Activated T-cell treated with anti-CD3 and anti-CD28 coated beads, Interleukin-2, amount 50 U/mL, for 4 hours (primary cell): ENCODE results near the gene ENOX1. TPM values are rescaled to one million over a fixed set of nuclear protein-coding genes. Genes with fewer than 3 reads are reported as not detected.

Source experiments
- ATAC-seq, 2 donors: fragments of 200-7000 bp; cut with Tn5 transposase; one replicate each; pipeline ENCODE4 v1.10.0; 2021
- DNase-seq: peaks from one replicate; pipeline ENCODE4 v3.0.0-alpha.2; 2020
- H3K27me3 Mint-ChIP-seq: one replicate; pipeline ENCODE4 v1.8.0; 2021; ENCODE audit warnings: low read depth, mixed read lengths
- H3K36me3 Mint-ChIP-seq: one replicate; pipeline ENCODE4 v1.8.0; 2022; ENCODE audit warnings: mixed read lengths; ENCODE audit not compliant: insufficient read depth
- H3K4me1 Mint-ChIP-seq: one replicate; pipeline ENCODE4 v1.8.0; 2021; ENCODE audit warnings: low read depth, mixed read lengths
- H3K4me3 Mint-ChIP-seq: one replicate; pipeline ENCODE4 v1.8.0; 2021; ENCODE audit warnings: mild to moderate bottlenecking, moderate library complexity, mixed read lengths
- H3K9me3 Mint-ChIP-seq: one replicate; pipeline ENCODE4 v1.8.0; 2021; ENCODE audit warnings: mixed read lengths
- total RNA-seq, 3 donors: library from RNA; stranded (reverse); gene quantifications; one replicate each; pipeline ENCODE4 v1.2.1, GENCODE V29; 2021

ENOX1 gene
- total RNA-seq, 3 donors from 2014 or later, result 0.14 TPM; not detected in 2

DNA sequence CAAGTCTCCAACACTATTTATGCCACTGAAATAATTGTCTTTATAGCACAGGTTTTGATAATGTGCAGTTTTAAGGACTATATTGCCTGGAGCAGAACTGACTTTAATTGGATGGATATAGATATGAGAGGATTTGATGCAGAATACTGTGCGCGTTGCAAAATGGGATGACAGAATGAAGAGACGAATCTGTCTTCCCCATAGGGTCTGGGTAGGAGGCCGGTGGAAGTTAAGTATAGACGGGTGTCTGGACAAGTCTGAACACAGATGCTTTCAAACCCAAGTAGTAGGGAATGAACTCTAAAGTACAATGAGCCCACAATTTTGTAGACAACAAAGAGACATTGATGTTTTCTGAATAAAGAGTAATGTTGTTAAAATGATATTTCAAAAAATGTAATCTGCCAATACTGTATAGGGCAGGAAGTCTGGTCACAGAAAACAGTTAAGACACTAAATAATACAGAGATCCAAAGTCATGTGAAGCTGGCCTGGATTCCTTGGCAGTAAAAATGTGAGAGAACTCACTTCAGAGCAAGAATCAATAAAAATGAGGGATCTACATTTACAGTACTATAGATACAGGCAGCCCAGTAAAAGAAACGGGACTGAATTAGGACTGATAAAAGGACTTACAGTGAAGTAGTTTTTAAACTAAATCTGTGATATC is 125.5 kb downstream of the ENOX1 start:
- ATAC-seq, result no peak
- Mint-ChIP-seq H3K4me1 (peaks cover 10% of the 10 kb centered on the region), H3K27me3 (peaks cover 9% of the 10 kb centered on the region), H3K4me3 (no peak overlapping the region), H3K9me3 (no peaks in the 10 kb centered on the region), H3K36me3 (no peaks in the 10 kb centered on the region)
- DNase-seq, result no peak

DNA sequence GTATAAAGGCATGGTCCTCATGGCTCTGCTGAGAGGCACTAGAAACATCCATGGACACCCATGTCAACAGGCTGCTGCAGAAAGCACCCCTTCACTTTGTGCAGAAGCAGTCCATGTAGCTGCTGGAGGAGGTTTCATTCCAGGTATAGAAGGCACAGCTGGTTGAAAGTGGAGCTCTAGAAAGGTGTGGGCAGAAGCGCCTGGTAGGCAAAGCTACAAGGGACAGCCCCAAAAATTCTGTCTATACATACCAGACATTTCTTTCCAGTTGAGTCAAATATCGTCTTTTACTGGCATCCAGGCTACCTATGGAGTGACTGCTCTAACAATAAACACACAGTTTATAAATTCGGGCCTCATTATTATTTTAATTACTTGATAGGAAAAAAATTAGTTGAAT is 129.3 kb downstream of the ENOX1 start:
- DNase-seq, result no peak
- Mint-ChIP-seq H3K36me3 (no peaks in the 10 kb centered on the region), H3K4me1 (no peaks in the 10 kb centered on the region), H3K9me3 (no peaks in the 10 kb centered on the region), H3K4me3 (no peak overlapping the region), H3K27me3 (peaks cover 9% of the 10 kb centered on the region)
- ATAC-seq, result no peak

DNA sequence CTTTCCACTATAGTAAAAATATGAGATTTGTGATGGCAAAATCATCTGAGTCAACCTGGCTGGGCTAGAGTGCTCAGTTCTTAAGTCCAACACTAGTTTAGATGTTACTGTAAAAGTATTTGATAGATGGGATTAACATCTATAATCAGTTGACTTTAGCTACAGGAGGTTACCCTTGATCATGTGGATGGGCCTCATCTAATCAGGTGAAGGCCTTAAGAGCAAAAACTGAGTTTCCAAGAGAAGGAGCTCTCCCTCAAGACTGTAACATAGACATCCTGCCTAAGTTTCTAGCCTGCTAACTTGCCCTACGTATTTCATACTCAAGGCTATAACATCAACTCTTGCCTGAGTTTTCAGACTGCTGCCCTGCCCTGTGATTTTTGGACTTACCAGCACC is 132.8 kb downstream of the ENOX1 start:
- no peak overlapping the region for H3K4me3 Mint-ChIP-seq
- DNase-seq, result no peak
- H3K4me1 Mint-ChIP-seq, result no peaks in the 10 kb centered on the region
- no peaks in the 10 kb centered on the region for H3K36me3 Mint-ChIP-seq
- peaks cover 5% of the 10 kb centered on the region for H3K27me3 Mint-ChIP-seq
- ATAC-seq, result no peak
- no peaks in the 10 kb centered on the region for H3K9me3 Mint-ChIP-seq

- Mint-ChIP-seq H3K36me3 (no peaks in the 10 kb centered on the region), H3K4me1 (no peaks in the 10 kb centered on the region)
Measured at GRCh38 chr13:43653395-43653794, 133.4 kb downstream of the ENOX1 start.

DNA sequence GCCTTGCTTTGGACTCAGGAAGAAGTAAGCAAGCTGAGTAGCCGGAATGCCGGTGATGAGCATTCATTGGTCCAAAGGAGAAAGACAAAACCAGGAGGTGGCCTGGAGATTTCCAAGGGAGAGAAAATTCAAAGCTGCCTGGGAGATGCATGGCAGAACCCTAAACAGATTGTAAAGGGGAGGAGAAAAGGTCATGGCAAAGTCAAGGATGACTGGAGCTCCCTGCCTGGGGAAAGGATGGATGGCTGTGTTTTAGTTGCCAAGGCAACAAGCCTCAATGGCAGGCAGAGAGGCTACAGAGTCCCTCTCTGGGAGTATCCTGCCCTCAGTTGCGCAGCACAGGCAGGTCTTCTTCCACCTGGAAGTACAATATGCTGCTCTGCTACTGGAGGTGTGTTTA is 134.0 kb downstream of the ENOX1 start:
- Mint-ChIP-seq H3K27me3 (peaks cover 3% of the 10 kb centered on the region), H3K4me3 (no peak overlapping the region), H3K36me3 (no peaks in the 10 kb centered on the region), H3K4me1 (no peaks in the 10 kb centered on the region), H3K9me3 (no peaks in the 10 kb centered on the region)
- DNase-seq (no peak), ATAC-seq (no peak)

More at GRCh38 chr13:43653395-43653794, 133.4 kb downstream of the ENOX1 start:
- H3K27me3 Mint-ChIP-seq, result peaks cover 3% of the 10 kb centered on the region
- H3K4me3 Mint-ChIP-seq, result no peak overlapping the region
- H3K9me3 Mint-ChIP-seq, result no peaks in the 10 kb centered on the region
- no peak for DNase-seq
- no peak for ATAC-seq

DNA sequence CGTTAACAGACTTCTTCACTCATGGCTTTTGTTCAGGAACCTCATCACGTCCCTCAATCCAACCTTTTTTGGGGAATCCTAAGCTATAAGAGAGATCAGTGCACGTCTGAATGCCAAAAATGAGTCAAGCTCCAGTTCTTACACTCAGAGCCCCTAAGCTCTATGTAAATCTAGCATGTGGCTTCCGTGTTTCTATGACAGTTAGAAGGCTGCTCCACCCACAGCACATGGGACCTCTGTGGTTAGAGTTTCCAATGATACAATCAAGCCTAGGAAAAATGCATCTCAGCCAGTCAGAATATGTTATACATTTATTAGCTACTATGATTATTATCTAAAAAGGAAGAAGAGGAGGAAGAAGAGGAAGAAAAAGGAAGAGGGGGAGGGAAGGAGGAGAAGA is 135.9 kb downstream of the ENOX1 start:
- Mint-ChIP-seq H3K4me1 (no peaks in the 10 kb centered on the region), H3K36me3 (no peaks in the 10 kb centered on the region), H3K4me3 (no peak overlapping the region), H3K27me3 (no peaks in the 10 kb centered on the region), H3K9me3 (no peaks in the 10 kb centered on the region)
- no peak for DNase-seq
- ATAC-seq, result no peak

GRCh38 chr13:43648733-43649132 is 138.0 kb downstream of the ENOX1 start:
- Mint-ChIP-seq H3K36me3 (no peaks in the 10 kb centered on the region), H3K27me3 (no peaks in the 10 kb centered on the region), H3K4me3 (no peak overlapping the region), H3K4me1 (no peaks in the 10 kb centered on the region), H3K9me3 (no peaks in the 10 kb centered on the region)
- ATAC-seq, result no peak
- no peak for DNase-seq

- H3K4me1 Mint-ChIP-seq, result no peaks in the 10 kb centered on the region
Measured at GRCh38 chr13:43647471-43647870, 139.3 kb downstream of the ENOX1 start.

DNA sequence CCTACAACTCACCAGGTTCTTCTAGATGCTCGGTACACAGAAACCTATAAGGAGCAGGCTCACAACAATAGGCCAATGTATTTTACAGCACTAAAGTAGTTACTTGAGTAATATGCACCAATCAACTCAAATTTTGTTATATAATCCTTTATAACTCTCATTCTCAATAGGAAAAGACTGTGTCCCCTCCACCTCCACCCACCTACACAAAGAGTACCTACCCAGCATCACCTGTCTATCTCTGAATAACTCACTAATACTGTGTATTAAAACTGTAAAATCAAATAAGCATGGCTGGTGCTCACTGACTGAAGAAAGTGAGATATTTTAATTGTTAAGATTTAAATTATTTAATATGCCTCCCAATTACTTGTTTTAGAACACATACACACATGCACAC is 146.3 kb downstream of the ENOX1 start:
- H3K4me3 Mint-ChIP-seq, result no peak overlapping the region
- ATAC-seq (no peak), DNase-seq (no peak)
- no peaks in the 10 kb centered on the region for H3K36me3 Mint-ChIP-seq
- H3K4me1 Mint-ChIP-seq, result no peaks in the 10 kb centered on the region
- peaks cover 7% of the 10 kb centered on the region for H3K27me3 Mint-ChIP-seq
- H3K9me3 Mint-ChIP-seq, result no peaks in the 10 kb centered on the region

More at GRCh38 chr13:43647471-43647870, 139.3 kb downstream of the ENOX1 start:
- ATAC-seq (no peak), DNase-seq (no peak)
- H3K36me3 Mint-ChIP-seq, result no peaks in the 10 kb centered on the region
- no peaks in the 10 kb centered on the region for H3K27me3 Mint-ChIP-seq
- H3K9me3 Mint-ChIP-seq, result no peaks in the 10 kb centered on the region
- no peak overlapping the region for H3K4me3 Mint-ChIP-seq

DNA sequence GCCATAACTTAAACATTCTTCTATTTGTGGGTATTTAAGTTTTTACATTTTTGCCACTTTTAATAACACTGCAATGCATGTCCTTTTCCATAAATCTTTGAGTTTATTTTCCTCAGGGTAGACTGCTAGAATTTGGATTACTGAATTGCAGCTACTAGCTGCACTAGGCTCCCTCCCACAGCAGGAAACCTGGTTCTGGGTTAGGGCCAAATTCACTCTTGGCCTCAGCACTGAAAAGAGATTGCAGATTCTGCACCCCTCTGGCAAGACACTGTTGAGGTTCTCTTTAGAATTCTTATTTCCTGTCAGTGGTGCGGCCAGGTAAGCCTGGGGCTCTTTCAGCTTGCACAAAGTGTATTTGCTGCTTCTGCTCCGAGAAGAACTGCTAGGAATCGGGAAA is 155.7 kb downstream of the ENOX1 start:
- no peak for DNase-seq
- Mint-ChIP-seq H3K9me3 (no peaks in the 10 kb centered on the region), H3K36me3 (no peaks in the 10 kb centered on the region), H3K4me3 (no peak overlapping the region), H3K27me3 (peaks cover 6% of the 10 kb centered on the region), H3K4me1 (no peaks in the 10 kb centered on the region)
- ATAC-seq, result no peak

- H3K4me3 Mint-ChIP-seq, result no peak overlapping the region
- H3K9me3 Mint-ChIP-seq, result no peaks in the 10 kb centered on the region
Measured at GRCh38 chr13:43629691-43630480, 156.9 kb downstream of the ENOX1 start.

DNA sequence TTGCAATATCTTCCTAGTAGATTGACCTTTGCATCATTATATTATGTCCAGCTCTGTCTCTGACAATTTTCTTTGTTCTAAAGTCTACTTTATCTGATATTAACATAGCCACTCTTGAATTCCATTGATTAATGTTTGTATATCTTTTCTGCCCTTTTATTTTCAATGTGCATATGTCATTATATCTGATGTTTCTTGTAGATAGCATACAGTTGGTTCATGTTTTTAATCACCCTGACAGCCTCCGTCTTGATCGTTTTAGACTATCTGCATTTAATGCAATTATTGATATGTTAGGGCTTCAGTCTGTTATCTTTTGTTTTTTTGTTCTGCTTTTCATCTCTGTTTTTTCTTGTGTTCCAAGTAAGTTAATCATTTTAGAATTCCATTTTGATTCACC is 159.8 kb downstream of the ENOX1 start:
- Mint-ChIP-seq H3K4me1 (no peaks in the 10 kb centered on the region), H3K27me3 (peaks cover 4% of the 10 kb centered on the region), H3K36me3 (no peaks in the 10 kb centered on the region), H3K9me3 (peaks cover 2% of the 10 kb centered on the region), H3K4me3 (no peak overlapping the region)
- no peak for ATAC-seq
- no peak for DNase-seq

More at GRCh38 chr13:43629691-43630480, 156.9 kb downstream of the ENOX1 start:
- H3K36me3 Mint-ChIP-seq, result no peaks in the 10 kb centered on the region
- peaks cover 5% of the 10 kb centered on the region for H3K27me3 Mint-ChIP-seq
- H3K4me1 Mint-ChIP-seq, result no peaks in the 10 kb centered on the region
- no peak for ATAC-seq
- DNase-seq, result no peak

GRCh38 chr13:43614063-43614462 is 172.7 kb downstream of the ENOX1 start:
- ATAC-seq (no peak), DNase-seq (no peak)
- no peaks in the 10 kb centered on the region for H3K27me3 Mint-ChIP-seq
- H3K4me1 Mint-ChIP-seq, result no peaks in the 10 kb centered on the region
- H3K9me3 Mint-ChIP-seq, result no peaks in the 10 kb centered on the region
- no peak overlapping the region for H3K4me3 Mint-ChIP-seq
- H3K36me3 Mint-ChIP-seq, result no peaks in the 10 kb centered on the region

DNA sequence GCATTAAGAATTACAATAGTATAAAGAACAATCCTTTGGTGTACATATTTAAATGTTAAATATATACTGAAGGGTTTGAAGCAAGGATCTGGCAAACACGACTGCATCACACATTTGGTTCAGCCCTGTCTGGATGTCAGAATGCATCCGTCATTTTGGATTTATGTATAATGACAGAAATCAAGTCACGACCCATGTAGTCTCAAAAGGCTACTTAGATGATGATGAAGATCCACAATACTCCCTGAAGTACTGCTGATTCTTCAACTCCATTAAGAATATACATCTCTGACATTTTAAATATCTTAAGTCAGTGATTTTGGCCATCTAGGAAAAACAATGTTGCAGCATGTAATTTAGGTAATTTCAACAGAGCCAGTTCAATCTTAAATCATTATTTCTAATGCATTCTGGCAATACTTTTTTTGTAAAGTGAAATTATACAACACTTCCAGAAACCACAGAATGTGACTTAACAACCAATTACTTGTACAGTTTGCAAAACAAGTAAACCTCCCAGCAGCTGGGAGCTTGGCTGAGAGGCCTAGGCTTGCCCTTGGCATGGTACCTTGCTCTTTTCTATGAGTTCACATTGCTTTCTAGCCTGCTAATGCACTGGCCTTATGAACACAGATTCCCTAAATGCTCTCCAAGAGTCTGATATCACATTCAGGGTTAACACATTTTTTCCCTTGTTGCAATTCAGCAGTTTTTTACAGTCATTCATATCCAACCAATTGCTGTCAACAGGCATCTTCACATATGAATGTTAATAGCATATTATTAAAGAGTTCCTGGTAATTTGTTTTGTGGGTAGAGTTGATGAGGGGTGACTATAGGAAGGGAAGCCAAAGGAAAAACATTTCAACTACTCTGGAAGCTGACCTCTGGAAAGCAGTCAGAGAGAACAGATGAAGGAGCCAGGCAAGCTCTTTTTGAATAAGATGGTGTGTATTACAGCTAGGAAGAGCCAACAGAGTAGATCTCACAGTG is 175.2 kb downstream of the ENOX1 start:
- ATAC-seq, result no peak
- H3K36me3 Mint-ChIP-seq, result no peaks in the 10 kb centered on the region
- no peak for DNase-seq
- no peaks in the 10 kb centered on the region for H3K9me3 Mint-ChIP-seq
- H3K27me3 Mint-ChIP-seq, result no peaks in the 10 kb centered on the region
- no peak overlapping the region for H3K4me3 Mint-ChIP-seq
- no peaks in the 10 kb centered on the region for H3K4me1 Mint-ChIP-seq
